Hepatocyte (in vitro differentiated cells): ENCODE measurements around the gene JHY.

Experiments used
- CTCF ChIP-seq: fragments of 200-600 bp; sonication (generic); IDR thresholded peaks from 2 replicates; pipeline ENCODE4 v1.5.1; 2016; ENCODE audit warnings: antibody characterized with exemption, mild to moderate bottlenecking; ENCODE audit not compliant: poor library complexity
- EZH2phosphoT487 ChIP-seq: fragments of 200-600 bp; sonication (generic); IDR thresholded peaks from one replicate; pipeline ENCODE4 v1.6.1; 2018; ENCODE audit warnings: antibody characterized with exemption, mild to moderate bottlenecking, low read depth, moderate library complexity; ENCODE audit not compliant: unreplicated experiment, severe bottlenecking

GRCh38 chr11:122918734-122919133, 36.2 kb downstream of the JHY start:
- no peak for TF ChIP-seq CTCF
- no peak for TF ChIP-seq EZH2phosphoT487
